ENCODE data around the gene PLGLB1.
"Not testable (repeated sequence)": the region's sequence is repeated elsewhere in the genome, so short reads cannot be mapped to it uniquely, and the experiment has no call there.

The PLGLB1 gene

GRCh38 chr2:87021744-87022143 lies at the start of gene PLGLB1:
PLGLB1 (minus strand) TSS chr2:87021844; CDS start chr2:87021783, 61 bp downstream.
- DNase-seq = not testable (repeated sequence)

DNA sequence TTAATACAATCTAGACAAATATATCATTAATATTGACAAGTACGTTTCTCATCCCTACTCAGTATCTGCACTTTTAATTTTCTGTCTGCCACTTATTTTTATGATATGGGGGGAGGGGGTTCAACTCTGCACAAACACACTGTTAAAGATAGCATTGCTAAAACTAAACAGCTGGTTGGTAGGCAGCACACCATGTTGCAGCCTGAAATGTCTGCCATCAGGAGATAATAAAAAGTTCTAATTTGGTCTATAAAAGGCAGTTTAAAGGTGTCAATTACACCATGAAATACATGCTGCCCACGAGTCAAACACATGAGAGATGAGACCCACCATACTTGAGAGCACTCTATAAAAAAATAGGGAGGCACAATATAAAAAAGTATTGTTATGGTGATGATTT lies 42.7 kb upstream of the PLGLB1 start:
- not testable (repeated sequence) for DNase-seq

DNA sequence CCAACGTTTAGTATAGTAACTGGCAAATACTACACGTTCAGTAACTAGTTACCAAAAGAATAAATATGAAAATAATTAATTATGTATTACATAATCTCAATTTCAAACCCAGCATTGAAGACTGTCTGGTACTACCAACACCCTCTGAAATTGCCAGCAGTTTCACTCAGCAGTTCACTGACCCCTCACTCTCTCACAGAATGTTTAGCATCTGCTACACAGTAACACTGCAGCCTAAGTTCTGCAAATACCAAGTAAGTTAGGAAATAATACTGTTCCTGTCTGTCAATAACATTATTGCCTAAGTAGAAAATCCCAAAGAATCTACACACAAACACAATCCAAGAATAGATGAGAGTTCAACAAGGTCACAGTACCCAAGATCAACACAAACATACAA lies 41.8 kb upstream of the PLGLB1 start:
- DNase-seq = not testable (repeated sequence)

DNA sequence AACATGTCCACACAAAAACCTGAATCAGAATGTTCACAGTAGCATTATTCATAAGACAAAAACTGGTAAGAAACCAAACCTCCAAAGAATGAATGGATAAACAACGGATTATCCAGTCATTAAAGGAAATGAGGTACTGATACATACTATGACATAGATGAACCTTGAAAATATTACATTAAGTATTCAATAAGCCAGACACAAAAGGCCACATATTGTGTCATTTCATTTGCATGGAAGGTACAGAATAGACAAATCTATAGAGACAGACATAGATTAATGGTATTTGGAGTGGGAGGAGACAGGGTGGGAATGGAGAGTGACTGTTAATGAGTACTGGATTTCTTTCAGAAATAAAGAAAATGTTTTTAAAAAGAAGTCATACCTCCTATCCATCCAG lies 39.9 kb upstream of the PLGLB1 start:
- DNase-seq = not testable (repeated sequence)

- DNase-seq = peak; percentile 2
Measured at GRCh38 chr2:87057606-87058005, 36.0 kb upstream of the PLGLB1 start.

GRCh38 chr2:87056843-87057242 lies 35.2 kb upstream of the PLGLB1 start:
- not testable (repeated sequence) for DNase-seq

- DNase-seq = not testable (repeated sequence)
Measured at GRCh38 chr2:87056435-87056834, 34.8 kb upstream of the PLGLB1 start.

DNA sequence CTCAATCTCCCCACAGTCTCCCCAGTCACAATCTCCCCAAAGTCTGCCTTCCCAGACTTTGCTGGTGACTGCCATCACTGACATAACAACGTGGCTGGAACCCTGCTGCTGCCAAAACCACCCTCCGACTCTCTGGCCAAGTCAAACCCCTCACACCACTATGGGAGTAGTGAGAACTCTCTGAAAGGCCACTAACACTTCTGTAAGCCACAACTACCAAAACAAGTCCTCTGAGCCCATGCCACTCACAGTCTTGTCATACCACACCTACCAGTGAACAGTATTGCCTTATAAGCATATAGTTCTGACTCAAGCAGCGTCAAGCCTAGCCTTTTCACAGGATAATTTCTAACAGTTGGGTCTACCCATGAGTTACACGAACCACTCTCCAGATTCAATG lies 32.7 kb upstream of the PLGLB1 start:
- not testable (repeated sequence) for DNase-seq

DNA sequence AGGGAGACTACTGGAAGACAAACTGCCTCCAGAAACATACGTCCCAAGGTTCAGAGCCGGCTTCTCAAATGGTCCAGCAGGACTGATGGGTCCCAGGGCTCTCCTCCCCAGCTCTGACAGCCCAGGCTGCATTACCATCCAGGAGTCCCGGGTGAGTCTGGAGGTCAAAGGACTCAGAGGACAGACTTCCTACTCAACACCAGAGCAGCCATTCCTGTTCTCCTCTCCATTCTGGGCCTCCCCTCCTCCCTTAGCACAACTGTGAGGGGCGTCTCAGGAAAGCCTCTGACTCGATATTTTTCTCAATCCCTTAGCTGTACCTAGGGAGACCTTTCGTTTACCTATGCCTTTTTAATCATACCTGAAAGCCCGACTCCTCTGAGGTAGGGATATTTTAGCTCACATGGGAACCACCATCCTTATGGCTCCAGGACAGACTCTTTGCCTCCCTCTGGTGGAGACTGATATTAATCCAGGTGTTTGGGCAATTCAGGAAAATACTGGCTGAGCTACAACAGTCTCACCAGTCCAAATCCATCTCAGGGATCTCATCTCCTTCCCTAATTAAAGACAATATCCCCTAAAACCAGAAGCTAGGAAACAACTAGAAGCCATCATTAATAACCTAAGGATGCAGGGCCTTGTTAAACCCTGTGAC lies 19.8 kb upstream of the PLGLB1 start:
- not testable (repeated sequence) for DNase-seq

- not testable (repeated sequence) for DNase-seq
Measured at GRCh38 chr2:87028607-87029006, 7.0 kb upstream of the PLGLB1 start.

DNA sequence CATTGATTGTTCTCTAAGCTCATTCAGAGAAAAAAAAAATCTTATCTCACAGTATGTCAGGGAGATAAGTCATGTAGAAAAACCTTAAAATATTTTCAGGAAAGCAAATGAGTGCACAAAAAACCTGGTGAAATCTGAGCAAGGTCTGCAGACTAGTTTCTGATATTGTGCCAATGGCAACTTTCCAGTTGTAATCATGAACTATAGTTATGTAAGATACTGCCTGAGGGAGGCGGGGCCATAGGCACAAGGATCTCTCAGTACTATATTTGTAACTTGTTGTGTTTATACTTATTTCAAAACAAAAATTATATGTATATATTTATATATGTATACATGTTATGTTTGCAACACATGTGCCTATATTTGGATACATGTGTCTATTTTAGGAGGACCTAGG lies 5.2 kb upstream of the PLGLB1 start:
- DNase-seq = not testable (repeated sequence)

- DNase-seq = not testable (repeated sequence)
Measured at GRCh38 chr2:87025927-87026326, 4.3 kb upstream of the PLGLB1 start.

- not testable (repeated sequence) for DNase-seq
Measured at GRCh38 chr2:87023988-87024615, 2.5 kb upstream of the PLGLB1 start.

- DNase-seq = not testable (repeated sequence)
Measured at GRCh38 chr2:87021043-87021442, 601 bp downstream of the PLGLB1 start.

DNA sequence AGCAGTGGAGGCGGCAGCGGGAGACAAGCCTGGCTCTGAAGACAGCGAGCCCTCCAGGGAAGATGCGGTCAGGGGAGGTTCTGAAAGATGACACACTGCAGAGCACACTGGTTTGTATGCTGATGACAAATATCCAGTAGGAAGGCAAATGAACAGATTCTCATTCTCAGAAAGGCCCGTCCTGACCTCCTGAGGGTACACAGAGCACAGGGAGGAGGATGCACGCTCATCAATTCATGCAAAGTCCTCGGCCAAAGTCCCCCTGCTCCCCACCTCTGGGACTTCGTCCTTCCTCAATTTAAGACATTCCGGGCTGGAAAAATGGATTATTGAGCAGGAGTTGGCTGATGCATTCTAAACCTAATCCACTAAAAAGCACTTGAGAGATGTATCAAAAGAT lies 2.6 kb downstream of the PLGLB1 start:
- DNase-seq = not testable (repeated sequence)

GRCh38 chr2:87014489-87015169 lies 7.0 kb downstream of the PLGLB1 start:
- DNase-seq = not testable (repeated sequence)

- DNase-seq = not testable (repeated sequence)
Measured at GRCh38 chr2:87004398-87004797, 17.2 kb downstream of the PLGLB1 start.
